GM19438 (cell line): ENCODE data around the gene TMEM156.
"Not testable (repeated sequence)": the region's sequence is repeated elsewhere in the genome, so short reads cannot be mapped to it uniquely, and the experiment has no call there.

Experiments
- ATAC-seq: cut with Tn5 transposase; IDR thresholded peaks from one replicate; pipeline ENCODE4 v1.9.1; 2021; ENCODE audit warnings: low read depth; ENCODE audit not compliant: unreplicated experiment

Gene TMEM156

DNA sequence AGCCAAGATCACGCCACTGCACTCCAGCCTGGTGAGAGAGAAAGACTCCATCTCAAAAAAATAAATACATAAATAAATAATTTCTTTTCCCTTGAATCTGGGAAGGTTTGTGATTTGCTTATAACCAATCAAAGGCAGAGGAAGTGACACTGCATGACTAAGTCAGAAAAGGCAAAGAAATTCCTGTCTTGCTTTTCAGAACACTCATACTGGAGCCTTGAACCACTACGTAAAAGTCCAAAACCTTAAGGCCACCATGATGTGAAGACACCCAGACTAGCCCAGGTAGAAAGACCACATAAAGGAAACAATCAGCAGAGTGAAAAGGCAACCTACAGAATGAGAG, 36.6 kb downstream of the TMEM156 start:
- no peak for ATAC-seq

DNA sequence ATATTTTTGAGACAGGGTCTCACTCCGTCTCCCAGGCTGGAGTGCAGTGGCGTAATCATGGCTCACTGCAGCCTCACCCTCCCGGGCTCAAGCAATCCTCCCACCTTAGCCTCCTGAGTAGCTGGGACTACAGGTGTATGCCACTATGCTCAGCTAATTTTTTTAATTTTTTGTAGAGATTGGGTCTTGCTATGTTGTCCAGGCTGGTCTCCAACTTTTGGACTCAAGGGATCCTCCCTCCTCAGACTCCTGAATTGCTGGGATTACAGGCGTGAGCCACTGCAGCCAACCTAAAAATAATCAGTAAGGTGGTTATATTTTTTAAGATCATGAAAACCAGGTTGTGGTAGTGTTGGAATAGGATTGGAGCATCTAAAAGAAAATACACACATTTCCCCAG, 38.1 kb downstream of the TMEM156 start:
- no peak for ATAC-seq

DNA sequence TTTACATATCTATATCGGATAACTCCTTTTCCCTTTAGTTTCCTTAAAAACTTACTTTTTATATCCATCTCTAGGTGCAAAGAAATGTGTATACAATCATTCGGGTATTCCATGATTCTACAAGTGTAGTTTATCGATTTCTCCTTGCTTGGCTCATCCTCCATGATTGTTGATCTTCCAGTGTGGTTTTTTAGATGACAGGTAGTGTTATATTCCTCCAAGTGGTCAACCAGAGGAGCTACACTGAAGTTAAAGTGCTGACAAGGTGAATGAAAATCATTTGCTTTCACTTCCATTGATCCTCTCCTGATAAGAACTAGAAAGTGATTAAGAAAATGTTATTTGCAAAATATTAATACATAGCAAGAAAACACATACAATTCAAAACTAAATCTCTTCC, 38.5 kb downstream of the TMEM156 start:
- no peak for ATAC-seq

DNA sequence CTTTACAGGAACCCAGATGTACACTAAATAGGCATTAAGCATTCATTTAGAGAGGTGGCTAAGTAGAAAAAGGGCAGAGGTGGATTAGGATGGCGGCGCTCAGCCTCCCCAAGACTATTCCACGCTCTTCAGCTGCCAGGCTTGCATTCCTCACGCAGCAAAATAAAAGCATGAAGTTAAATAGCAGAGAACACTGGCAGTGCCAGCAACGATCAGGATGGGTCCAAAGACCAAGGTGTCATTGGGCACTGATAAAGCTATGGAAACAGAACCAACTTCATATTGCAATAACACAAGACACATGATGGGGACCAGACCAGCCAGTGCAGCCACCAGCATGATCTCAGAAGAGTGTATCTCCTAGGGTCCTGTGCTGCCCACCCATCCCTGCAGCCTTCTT, 42.0 kb downstream of the TMEM156 start:
- ATAC-seq: no peak

DNA sequence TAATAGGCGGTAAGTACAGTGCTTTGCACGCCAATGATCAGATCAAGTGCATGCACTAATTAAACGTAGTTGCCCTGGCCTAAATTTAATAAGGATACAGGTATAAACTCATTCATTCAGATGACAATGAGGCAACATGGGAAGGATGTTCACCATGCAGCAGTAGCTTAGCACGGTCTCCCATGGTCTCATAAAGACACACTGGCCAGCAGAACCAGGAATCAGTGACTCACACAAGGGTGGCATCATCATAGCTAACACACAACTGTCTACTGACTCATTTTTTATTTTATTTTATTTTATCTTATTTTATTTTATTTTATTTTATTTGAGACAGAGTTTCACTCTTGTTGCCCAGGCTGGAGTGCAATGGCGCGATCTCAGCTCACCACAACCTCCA, 42.7 kb downstream of the TMEM156 start:
- ATAC-seq: no peak

DNA sequence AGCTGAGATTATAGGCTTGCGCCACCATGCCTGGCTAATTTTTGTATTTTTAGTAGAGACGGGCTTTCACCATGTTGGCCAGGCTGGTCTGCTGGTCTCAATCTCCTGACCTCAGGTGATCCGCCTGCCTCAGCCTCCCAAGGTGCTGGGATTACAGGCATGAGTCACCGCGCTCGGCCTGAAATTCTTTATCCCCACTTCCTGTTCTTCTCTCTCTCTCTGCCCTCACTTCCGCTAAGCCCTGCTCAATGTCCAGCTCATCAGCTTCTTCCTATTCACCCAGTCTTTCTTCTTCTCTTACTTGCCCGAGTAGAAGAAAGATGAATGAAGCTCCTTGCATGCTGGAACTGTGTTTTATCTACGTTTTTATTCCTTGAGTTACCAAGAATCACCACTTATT, 43.9 kb downstream of the TMEM156 start:
- ATAC-seq: not testable (repeated sequence)

DNA sequence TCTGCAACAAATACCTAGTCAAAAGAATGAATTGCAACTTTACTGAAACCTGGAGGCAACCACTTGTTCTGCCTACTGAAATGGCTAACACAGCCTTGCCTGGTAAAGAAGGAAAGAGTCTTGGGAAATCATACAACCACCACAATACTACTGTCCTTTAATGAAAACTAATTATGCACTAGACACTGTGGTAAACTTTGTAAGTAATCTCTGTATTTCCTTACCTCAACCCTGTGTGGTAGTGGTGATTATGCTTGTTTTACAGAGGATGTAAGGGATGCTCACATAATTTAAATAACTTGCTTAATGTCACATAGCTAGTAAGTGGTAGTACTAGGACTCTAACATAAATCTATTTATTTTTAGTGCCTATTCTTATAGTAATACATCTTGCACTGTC, 44.7 kb downstream of the TMEM156 start:
- ATAC-seq: no peak

DNA sequence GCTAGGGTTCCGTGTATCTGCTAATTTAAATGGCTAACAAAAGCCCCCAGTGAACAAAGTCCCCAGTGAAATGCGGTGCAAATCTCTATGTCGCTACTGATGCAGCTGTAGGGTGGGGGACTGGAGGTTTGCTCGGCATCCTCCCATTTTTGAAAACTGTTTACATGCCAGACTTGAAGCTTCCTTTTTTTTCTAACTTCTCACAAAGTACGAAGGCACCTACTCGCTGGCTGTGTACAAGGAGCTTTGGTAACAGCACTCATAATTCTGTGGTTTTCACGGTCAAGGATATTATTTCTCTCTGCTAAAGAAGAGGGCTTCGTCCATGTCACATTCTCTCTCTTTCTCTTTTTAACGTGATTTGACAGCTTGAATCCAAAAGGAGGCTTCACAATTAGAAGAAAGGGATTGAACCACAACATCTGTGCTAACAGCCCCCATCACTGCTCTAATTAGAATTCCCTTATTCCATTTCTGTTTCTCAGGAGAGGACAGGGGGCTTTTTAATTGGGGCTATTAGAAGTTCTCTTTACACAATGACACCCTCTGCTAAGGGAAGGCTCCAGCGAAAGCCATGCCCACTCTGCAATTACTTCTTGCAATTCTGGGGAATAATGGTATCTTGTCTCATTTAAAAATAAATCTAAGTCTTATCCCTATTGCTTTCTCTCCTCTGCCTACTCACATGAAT, 46.7 kb downstream of the TMEM156 start:
- ATAC-seq: no peak

DNA sequence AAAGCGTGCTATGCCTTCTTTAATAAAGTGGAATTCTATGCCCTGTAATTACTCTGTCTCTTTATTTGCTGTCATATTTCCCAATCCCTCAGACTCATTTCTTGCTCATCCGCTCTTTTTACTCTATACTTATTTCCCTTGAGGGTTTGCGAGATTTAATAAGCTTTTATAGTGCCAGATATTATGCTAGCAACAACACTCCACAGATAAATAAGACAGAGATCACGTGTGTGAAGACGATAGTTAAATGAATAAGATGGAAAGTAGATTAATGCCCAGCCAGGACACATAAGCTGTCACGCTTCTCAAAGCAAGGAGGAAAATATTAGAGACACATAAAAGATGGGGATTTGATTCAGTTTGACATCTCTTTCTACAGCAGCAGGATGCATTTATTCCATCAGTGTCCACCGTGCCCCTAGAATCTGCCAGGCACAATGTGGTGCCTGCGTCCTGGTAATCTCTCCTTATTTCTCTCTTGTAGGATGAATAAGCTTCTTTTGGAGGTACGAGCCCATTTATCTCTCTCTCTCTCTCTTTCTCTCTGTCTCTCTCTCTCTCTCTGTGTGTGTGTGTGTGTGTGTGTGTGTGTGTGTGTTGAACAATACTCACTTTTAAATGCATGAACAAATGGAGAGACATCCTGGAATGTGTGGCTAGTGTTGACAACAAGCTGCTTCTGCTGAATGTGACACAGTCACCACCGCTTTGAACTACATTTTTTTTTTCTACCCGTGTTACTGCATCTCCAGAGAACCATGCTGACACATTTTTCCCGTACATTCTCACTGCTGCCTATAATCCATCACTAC, 48.2 kb downstream of the TMEM156 start:
- ATAC-seq: no peak

DNA sequence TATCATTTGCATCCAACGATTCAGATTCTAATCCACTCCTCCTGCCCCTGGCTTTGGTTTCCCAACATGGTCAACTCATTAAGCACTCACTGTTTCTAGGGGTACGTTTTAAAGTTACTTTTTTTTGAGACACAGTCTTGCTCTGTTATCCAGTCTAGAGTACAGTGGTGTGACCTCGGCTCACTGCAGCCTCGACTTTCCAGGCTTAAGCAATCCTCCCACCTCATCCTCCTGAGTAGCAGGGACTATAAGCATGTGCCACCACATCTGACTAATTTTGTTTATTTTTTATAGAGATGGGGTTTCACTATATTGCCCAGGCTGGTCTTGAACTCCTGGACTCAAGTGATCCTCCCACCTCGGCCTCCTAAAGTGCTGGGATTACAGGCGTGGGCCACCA, 48.9 kb downstream of the TMEM156 start:
- no peak for ATAC-seq

DNA sequence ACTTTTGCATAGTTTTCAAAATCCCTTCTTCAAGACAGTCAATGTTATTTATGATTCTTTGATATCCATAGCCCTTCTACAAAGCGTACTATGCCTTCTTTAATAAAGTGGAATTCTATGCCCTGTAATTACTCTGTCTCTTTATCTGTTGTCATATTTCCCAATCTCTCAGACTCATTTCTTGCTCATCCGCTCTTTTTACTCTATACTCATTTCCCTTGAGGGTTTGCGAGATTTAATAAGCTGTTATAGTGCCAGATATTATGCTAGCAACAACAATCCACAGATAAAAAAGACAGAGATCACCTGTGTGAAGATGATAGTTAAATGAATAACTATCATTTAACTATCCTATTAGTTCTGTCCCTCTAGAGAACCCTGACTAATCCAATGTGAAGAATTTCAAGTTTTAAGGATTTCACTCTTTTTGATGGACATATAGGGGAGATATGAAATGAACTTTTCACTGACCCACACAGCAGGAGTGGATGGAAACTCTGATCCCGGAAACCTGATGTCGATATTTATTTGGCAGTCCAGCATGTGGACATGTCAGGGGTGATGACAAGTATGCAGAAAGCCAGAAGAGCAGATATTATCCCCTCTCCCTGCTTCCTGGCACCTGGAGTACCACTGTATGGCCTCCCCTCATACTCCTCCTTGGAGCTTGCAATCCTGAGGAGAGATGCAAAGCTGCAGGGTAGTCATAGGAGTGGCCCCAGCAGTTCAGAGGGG, 49.7 kb downstream of the TMEM156 start:
- ATAC-seq: no peak

DNA sequence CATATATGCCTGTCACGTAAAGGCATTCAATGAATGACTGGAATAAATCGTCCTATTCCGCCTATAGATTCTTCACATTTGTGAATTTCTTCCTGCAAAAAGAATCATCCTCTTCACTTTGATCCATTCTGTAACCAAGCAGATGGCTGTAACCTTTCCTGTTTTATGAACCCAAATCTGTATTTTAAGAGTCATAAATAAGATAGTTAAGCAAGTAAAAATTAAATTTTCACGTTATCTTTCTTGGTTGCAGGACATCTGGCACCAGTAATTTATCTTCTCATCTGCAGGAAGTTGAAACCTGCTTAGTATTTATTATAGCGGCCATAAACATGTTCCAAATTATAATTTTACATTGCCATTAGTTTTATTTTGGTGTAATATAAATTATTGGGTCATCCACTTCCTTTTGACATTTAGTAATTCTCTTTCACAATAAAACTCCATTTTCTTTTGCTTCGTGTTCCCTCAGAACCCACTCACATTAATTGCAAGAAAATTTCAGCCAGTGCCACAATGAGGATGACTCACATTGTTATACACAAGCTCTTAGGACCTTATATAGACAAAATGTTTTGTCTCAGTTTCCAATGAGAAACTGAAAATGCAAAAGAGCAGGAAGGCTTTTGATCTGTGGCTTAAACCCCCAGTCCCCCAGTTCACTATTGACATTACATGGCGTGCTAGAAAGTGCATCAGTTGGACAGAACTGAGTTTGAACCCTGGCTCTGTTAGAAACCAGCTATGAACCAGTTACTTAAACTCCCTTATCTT, 51.1 kb downstream of the TMEM156 start:
- no peak for ATAC-seq

DNA sequence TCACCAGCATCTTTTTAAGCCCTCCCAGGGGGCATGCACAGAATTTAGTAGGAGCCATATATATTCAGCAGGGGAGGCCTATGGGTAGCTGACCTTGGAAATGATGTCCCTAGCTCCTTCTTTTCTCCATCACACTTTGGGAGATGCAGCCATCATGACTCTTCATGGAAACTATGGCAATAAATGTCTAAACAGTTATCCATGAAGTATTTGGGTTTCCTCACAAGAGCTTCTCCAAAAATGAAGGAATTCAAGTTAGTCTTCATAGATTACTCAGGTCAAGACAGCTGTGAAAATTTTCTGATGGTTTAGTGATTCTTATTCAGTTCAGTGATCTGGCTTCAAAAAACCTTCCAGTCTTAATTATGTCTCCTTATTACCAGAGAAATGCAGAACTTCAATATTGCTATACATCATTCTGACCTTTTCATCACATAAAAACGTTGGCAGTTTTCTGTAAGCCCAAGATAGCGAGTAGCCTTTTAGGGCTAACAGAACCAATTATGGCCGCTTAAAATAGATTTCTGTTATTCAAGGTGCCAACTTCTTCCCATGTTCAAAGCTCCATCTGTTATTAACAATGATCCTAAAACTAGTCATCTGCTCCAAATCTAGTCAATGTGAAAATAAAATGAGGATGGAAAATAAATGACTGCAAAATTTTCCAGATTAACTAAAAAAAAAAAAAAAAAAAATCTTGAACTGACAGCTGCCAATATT, 52.5 kb downstream of the TMEM156 start:
- ATAC-seq: no peak

DNA sequence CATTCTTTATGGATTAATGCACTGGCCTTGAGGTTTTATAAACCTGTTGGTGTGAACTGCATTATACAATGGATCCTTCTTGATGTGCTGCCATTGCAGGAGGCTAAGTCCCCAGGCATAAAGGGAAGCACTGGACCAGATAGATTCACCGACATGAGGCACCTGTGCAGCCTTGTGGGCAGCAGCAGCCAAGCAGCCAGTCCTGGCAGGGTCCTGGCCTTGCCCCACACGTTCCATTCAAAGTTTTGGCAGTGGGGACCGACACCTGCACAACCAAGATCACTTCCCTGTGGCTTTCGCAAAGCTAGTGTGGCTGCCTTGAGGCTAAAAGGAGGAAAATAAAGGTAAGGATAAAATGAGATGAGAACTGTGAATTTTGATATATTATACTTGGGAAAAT, 53.1 kb downstream of the TMEM156 start:
- no peak for ATAC-seq

DNA sequence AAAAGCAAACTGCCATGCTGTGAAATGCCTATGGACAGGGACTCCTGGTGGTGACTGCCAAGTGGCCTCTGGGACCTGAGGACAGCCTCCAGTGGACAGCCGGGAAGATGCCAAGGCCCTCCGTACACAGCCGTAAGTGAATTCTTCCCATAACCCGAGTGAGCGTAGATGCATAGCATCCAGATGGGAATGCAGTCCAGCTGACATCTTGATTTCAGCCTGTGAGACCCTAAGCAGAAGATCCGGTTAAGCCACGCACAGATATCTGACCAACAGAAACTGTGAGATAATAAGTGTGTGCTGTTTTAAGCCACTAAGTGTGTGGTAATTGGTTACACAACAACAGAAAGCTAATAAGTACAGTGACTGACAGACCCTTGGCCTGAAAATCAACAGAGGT, 55.9 kb downstream of the TMEM156 start:
- ATAC-seq: no peak

DNA sequence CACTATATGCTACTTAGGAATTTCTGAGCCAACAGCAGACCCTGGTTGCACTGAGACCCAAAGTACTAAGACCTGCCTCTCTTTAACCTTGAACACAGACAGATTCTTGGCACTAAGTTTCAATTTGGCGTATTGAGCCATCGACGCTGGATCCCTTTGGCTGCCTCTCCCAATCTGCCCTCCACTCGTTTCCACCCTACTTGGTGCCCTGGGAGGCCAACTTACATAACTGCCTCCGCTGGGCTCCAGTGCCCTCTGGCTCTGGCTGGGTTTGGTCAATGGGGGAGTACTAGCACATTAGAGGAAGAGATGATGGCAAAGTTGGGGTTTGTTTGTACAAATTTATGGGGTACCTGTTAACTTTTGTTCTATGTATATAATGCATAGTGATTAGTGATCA, 63.5 kb downstream of the TMEM156 start:
- ATAC-seq: no peak

DNA sequence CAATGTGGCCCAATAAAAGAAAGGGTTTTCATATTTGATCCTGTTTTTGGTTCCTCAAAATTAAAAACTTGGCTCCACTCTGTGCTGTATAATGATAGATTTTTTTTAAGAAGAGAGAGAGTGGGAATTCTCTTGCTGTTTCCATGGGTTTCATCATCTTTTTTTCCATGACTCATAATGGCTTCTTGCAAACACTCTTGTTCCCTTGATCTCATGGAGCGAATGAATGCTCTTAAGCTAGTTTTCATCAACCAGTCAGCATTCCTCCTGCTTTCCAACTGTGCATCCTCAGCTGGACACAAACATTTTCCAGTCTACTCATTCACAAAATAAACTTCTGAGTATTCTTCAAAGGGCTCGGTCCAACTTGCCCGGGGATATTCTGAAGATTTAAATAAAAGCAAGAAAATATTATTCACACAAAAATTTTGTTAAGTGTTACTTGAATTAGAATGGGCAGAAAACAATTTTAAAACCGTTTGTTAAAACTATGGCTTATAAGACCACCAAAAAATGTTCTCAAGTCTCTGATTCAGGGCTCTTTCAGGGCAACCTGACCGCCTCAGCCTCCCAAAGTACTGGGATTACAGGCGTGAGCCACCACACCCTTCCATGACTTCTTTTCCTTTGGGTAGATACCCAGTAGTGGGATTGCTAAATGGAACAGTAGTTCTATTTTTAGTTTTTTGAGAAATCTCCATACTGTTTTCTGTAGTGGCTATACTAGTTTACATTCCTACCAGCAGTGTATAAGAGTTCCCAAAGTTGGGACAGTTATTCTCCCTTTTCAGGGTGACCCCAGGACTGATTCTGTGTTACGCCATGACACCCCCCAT, 64.7 kb downstream of the TMEM156 start:
- ATAC-seq: no peak

DNA sequence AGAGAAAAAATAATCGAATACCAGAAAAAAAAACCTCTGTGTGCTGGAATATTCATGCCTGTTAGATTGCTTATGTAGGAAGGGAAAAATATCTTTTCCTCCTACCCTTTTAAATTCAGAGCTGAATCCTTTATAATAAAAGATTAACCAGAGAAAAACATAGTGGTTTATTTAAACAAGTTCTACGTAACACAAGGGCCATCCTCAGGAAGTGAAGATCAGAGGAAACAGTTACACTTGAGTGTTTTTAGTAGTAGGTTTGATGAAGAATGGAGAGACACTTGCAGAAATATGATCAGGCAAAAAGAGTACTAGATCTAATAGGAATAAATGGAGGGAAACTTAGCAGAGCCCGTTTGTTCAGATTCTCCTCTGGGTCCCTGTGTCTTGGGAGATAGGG, 66.3 kb downstream of the TMEM156 start:
- ATAC-seq: no peak

DNA sequence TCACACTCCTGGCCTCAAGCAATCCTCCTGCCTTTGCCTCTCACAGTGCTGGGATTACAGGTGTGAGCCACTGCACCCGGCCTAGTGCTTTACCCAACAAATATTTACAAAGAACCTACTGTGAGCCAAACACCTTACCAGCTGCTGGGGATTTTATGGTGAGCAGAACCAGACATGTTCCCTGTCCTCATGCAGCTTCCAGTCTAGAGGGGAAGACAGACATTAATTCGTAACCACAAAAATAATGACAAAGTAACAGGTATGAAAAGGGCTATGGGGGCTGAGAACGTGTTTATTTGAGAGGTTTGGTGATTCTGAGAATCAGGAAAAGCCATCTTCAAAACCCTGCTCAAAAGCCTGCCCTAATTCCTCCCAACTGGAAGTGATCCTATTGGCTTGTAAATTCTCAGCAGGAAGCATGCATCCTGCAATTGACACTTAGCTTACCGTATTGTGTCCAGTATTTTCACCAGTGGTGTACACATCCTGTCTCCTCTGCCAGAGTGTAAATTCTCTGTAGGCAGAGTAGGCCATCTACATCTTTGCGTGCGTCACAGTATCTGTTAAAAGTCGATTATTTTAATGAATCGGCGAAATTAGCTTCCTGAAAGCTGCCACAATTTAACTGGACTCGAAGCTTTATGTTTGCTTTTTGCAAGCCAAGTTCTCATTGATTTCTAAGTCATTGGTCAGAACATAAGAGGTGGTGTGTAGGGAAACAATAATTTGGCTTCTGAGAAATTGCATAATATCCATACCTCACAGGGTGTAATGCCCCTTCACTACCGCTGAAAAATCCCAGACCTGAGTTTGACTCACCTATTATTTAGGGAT, 67.0 kb downstream of the TMEM156 start:
- no peak for ATAC-seq
